Raji (cell line): ENCODE results near the gene CRNN.

Experiments used
- POLR2A ChIP-seq: IDR thresholded peaks from 2 replicates; pipeline ENCODE4 v1.6.1; 2011; ENCODE audit warnings: low read depth, low read length, control low read depth; ENCODE audit not compliant: insufficient read depth

The CRNN gene

DNA sequence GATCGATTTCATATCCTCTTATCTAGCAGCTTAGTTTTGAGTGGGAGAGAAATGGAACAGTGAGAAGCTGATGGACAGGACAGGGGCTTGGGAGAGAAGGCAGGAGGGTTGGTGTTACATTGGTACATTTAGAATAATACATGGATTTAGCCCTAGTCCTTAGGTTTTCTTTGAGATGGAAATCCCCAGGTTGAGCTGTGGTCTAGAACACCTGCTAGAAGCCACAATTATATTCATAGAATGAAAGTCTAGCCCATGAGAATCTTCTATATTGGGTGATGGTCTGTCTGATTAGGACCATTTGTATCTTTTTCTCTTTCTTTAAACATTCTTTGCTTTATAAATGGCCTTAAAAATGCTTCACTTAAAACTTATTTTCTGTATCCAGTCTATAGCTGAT is 19.9 kb downstream of the CRNN start:
- TF ChIP-seq POLR2A = no peak

DNA sequence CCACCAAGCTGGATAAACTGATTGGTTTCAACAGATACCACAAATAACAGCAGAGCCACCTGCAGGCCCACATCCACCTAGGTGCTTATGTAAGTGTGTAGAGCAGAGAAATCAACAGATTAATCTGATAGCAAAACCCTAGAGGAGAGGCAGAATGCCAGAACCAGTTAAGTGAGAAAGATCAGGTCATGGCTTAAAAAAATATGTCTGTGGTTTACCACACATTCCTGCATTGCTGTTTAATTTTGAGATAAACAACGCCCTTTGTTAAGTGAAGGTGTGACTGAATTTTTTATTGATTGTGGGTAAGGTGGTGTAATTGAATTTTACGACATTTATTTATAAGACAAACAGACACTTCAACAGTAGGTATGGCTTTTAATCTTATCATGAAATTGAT is 21.2 kb downstream of the CRNN start:
- no peak for TF ChIP-seq POLR2A

DNA sequence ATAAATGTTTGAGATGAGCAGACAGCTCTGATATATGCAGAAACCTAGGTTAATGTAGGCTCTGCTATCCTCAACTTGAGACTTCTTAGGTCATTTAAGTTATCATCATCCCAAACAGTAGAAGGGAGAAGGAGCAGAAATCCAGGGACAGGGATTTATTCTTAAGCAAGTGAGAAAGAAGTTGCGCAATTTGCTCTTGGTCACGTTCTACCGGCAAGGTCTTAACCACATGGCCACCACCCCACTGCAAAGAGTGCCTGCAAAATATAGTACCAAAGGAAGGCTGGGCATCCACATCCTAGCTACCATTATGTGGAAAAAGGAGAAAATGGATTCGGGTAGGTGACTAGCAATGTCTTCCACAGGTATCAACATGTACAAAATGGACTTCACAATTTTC is 25.2 kb downstream of the CRNN start:
- no peak for TF ChIP-seq POLR2A

DNA sequence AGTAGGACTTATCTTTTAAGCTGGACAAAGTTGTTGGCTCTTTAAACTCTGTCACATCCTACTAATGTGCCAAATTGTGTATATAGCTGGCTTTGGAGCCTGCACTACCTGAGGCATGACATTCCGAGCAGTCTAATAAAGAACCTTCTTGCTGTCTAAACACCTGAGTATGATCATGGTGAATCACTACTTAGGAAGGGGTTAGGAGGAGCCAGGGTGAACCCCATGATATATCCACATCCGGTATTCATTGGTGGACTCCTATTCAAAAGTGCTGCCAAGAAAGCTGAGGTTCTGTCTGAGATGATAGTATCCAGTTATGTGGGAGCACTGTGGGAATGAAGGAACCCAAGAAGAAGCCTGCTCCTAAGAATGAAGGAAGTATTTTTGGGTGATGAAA is 27.1 kb downstream of the CRNN start:
- TF ChIP-seq POLR2A = no peak

DNA sequence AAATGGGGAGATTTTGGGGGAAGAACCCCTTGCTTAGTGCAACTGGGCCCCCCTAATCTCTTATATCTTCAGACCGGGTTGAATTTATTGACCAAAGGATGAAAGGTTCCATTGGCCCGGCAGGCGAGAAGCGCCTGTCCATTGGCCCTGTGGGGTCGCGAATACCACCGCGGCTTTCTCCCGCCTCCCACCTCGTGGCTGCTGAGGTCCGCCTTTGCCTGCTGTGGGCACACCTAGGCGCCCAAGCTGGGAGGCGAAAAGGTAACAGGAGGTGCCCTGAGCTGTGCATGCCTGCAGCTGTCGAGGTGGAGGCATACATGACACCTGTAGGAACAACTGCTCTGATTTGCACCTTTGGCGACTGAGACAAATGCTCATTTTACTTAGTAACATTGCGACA is 33.1 kb downstream of the CRNN start:
- TF ChIP-seq POLR2A = no peak

DNA sequence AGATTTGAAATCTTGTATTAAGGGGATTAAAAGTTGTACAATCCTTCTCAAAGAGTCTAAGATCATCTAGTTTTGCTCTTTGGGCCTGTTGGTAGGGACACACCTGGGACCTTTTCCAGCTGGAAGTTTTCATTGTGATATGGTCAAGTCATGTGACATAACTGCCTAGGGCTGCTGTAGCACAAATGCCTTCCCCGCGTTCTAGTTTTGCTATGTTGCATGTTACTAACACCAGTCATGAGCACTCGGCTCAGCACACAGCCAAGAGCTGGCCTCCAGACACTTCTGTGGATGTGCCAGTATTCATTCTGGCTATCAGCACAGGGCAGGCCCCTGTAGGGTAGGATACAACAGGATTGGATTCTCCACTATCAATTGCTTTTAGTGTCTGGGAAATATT is 39.6 kb downstream of the CRNN start:
- no peak for TF ChIP-seq POLR2A

DNA sequence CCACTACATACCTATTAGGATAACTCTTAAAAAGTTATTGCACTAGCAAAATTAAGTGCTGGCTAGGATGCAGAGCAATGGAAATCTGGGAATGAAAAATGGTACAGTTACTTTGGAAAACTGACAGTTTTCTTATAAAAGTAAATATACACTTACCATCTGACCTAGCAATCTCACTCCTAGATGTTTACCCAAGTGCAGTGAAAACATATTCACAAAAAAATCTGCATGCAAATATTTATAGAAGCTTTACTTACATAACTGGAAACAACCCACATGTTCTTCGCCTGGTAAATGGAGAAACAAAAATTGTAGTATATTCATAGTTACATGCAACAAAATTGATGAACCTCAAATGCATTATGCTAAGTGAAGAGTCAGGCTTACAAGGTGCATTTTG is 41.4 kb downstream of the CRNN start:
- no peak for TF ChIP-seq POLR2A

DNA sequence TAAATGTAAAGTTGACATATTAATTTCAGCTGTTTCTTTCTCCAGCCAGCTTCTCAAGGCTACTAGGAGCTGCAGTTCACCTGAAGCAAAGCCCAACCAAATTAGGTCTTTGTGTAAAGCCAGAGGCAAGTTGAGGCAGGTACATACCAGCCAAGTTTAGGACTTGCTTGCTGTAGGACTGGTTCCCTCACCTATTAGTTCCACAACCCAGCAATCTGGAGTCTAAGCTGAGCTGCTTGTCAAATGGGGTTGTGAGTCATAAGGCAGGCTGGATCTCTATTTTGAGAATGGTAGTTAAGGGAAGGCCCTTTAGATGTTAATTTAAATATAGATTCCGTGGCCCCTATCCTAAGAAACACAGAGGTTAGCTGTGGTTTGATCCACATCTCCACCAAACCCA is 46.6 kb downstream of the CRNN start:
- no peak for TF ChIP-seq POLR2A

DNA sequence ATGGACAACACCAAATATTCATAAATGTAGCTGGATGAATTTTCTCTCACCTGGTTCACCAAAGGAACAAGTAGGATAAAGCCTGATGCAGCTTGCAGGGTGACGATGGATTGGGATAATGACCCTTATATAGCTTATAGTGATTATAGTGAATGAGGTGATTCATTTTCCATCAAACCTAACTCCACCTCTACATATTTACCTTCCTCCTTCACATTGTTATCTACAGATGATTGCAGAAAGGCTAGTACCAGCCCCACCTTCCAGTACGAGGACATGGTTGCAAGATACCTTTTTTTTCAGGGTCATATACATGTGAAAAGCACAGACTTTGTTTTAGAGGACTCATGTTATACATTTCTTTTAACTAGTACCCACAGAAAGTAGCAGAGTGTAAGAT is 54.2 kb downstream of the CRNN start, which contains the start of gene FLG2:
TSS of gene FLG2 (minus strand) at position 101 of the 400 bp plus-strand sequence. CDS start 1,122 bp downstream, outside the sequence.
- no peak for TF ChIP-seq POLR2A
